Activated T-helper 1 cell treated with anti-CD3 and anti-CD28 coated beads, Interleukin-2, amount 50 U/mL, for 16 hours (primary cell): ENCODE data around the gene CYP3A7.
"Not testable (repeated sequence)": the region's sequence is repeated elsewhere in the genome, so short reads cannot be mapped to it uniquely, and the experiment has no call there.

Experiments used
- DNase-seq, 2 donors: peaks; one replicate each; pipeline ENCODE4 v3.0.0-alpha.2; 2020; ENCODE audit warnings: low read depth in 1 of 2, low spot score in 1 of 2

CYP3A7 gene

GRCh38 chr7:99674995-99675742 is 59.8 kb downstream of the CYP3A7 start:
- DNase-seq = no peak

- no peak for DNase-seq
These were observed 62.4 kb downstream of the CYP3A7 start for GRCh38 chr7:99672573-99672972.

GRCh38 chr7:99669782-99670181 is 65.2 kb downstream of the CYP3A7 start:
- DNase-seq = no peak

GRCh38 chr7:99668541-99668940 is 66.5 kb downstream of the CYP3A7 start:
- DNase-seq = no peak

GRCh38 chr7:99667179-99667578 is 67.8 kb downstream of the CYP3A7 start:
- no peak for DNase-seq

- DNase-seq = no peak
These were observed 69.0 kb downstream of the CYP3A7 start for GRCh38 chr7:99666013-99666395.

- no peak for DNase-seq
These were observed 69.5 kb downstream of the CYP3A7 start for GRCh38 chr7:99665312-99666012.

GRCh38 chr7:99657879-99658278 is 77.1 kb downstream of the CYP3A7 start:
- DNase-seq = not testable (repeated sequence)
